Astrocyte (in vitro differentiated cells and primary cell): ENCODE results near the gene EMC1.

Source experiments
- EZH2 ChIP-seq: IDR thresholded peaks from 2 replicates; pipeline ENCODE4 v1.6.1; 2012; ENCODE audit warnings: mild to moderate bottlenecking, low read length, inconsistent platforms; ENCODE audit not compliant: insufficient read depth
- TF ChIP-seq, protein P1 (sequence below): IDR thresholded peaks from 2 replicates; pipeline ENCODE4 v1.5.1; 2011; ENCODE audit warnings: low read depth, mild to moderate bottlenecking, inconsistent platforms, low read length, moderate library complexity; ENCODE audit not compliant: insufficient read depth

DNA sequence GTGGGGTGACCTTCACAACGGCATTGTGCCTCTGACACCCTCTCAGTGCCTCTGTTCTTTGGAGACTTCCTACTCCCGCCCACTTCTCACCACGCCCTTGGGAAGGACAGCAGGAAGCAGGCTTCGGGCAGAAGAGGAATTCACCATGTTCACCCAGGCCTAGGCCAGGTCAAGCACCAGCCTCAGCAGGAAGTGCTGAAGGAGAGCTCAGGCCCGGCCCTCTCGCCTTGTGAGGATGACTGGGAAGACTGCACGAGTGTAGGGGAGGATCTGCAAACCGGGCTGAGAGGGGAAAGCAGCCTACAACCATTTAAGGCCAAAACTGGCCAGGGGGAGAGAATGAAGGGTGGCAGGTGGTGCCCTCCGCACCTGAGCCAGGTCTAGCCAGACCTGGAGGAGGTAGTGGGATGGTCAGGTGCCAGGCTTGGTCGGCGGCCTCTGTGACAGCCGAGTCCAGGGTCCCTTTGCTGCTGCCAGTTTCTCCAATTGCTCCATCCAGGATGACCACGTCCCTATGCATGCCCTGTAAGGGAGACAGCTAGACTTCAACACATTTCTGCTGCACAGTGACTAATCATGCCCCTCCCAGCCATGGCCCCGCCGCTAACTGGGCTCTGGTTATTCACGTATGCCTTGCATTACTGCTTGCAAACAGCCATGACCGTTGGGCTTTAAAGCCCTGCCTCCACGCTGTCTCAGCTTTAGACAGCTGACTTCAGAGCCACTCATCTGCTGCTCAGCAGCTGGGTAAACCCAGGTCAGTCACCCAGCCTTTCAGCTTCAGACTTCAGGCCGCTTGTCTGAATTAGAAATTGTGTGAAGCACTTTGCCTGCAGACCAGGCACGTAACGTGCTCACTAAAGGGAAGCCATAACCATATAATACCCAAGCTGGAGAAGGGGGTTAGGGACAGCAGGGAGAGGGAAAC lies 9.2 kb upstream of the EMC1 start:
- TF ChIP-seq, protein P1, sequence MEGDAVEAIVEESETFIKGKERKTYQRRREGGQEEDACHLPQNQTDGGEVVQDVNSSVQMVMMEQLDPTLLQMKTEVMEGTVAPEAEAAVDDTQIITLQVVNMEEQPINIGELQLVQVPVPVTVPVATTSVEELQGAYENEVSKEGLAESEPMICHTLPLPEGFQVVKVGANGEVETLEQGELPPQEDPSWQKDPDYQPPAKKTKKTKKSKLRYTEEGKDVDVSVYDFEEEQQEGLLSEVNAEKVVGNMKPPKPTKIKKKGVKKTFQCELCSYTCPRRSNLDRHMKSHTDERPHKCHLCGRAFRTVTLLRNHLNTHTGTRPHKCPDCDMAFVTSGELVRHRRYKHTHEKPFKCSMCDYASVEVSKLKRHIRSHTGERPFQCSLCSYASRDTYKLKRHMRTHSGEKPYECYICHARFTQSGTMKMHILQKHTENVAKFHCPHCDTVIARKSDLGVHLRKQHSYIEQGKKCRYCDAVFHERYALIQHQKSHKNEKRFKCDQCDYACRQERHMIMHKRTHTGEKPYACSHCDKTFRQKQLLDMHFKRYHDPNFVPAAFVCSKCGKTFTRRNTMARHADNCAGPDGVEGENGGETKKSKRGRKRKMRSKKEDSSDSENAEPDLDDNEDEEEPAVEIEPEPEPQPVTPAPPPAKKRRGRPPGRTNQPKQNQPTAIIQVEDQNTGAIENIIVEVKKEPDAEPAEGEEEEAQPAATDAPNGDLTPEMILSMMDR: no peak
- TF ChIP-seq EZH2: no peak
